ENCODE measurements around the gene DYRK1A.

DNA sequence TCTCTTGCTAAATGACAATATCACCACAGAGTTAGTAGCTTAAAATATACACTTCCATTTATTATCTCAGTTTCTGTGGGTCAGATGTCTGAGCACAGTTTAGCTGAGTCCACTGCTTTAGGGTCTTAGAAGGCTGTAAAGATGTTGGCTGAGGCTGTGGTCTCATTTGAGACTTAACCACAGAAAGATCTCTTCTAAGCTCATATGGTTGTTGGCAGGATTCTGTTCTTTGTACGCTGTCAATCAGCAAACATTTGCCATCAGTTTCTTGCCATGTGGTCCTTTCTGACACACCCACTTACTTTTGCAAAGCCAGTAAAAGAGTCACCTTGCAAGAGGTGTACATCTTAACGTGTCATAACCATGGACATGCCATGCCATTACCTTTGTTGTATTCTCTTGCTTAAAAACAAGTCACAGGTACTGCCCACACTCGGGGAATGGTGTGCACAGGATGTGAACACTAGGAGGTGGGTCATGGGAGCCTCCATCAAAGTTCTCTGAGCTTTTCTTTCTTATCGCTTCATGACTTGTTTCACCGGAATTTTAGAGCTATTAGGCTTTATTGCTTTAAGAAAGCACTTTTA, 18.7 kb downstream of the DYRK1A start:
- TF ChIP-seq CTCF (IDR thresholded peaks at IDR 0.05) (no peak), POLR2AphosphoS5 (IDR thresholded peaks at IDR 0.05) (no peak)

Measured in esophagus muscularis mucosa (tissue), 3 donors.